Measurements from ENCODE around the gene NUFIP2.
"Not testable (repeated sequence)": the region's sequence is repeated elsewhere in the genome, so short reads cannot be mapped to it uniquely, and the experiment has no call there.

NUFIP2 gene

GRCh38 chr17:29238133-29238850 lies 55.7 kb downstream of the NUFIP2 start:
- peak; percentile 47 for DNase-seq (ENCODE audit: low spot score)

GRCh38 chr17:29237476-29238132 lies 56.3 kb downstream of the NUFIP2 start:
- peak; percentile 49 for DNase-seq (ENCODE audit: low spot score)

- DNase-seq (ENCODE audit: low spot score): no peak
Measured at GRCh38 chr17:29235904-29236303, 58.0 kb downstream of the NUFIP2 start.

- not testable (repeated sequence) for DNase-seq (ENCODE audit: low spot score)
Measured at GRCh38 chr17:29234972-29235371, 59.0 kb downstream of the NUFIP2 start.

GRCh38 chr17:29233301-29233700 lies 60.6 kb downstream of the NUFIP2 start:
- no peak for DNase-seq (ENCODE audit: low spot score)

- DNase-seq (ENCODE audit: low spot score): no peak
Measured at GRCh38 chr17:29225396-29225795, 68.6 kb downstream of the NUFIP2 start.

- not testable (repeated sequence) for DNase-seq (ENCODE audit: low spot score)
Measured at GRCh38 chr17:29221338-29221737, 72.6 kb downstream of the NUFIP2 start.

GRCh38 chr17:29219378-29220047 lies 74.4 kb downstream of the NUFIP2 start:
- DNase-seq (ENCODE audit: low spot score): peak; percentile 89

- DNase-seq (ENCODE audit: low spot score): no peak
Measured at GRCh38 chr17:29216856-29217255, 77.1 kb downstream of the NUFIP2 start.

- no peak for DNase-seq (ENCODE audit: low spot score)
Measured at GRCh38 chr17:29216181-29216580, 77.8 kb downstream of the NUFIP2 start.

- DNase-seq (ENCODE audit: low spot score): no peak
Measured at GRCh38 chr17:29215717-29216116, 78.2 kb downstream of the NUFIP2 start.

GRCh38 chr17:29215174-29215573 lies 78.8 kb downstream of the NUFIP2 start:
- no peak for DNase-seq (ENCODE audit: low spot score)

GRCh38 chr17:29214215-29215146 lies 79.5 kb downstream of the NUFIP2 start:
- DNase-seq (ENCODE audit: low spot score): no peak

- DNase-seq (ENCODE audit: low spot score): peak; percentile 76
Measured at GRCh38 chr17:29212681-29213121, 81.2 kb downstream of the NUFIP2 start.

GRCh38 chr17:29212094-29212631 lies 81.8 kb downstream of the NUFIP2 start:
- DNase-seq (ENCODE audit: low spot score): no peak

- DNase-seq (ENCODE audit: low spot score): peak; percentile 36
Measured at GRCh38 chr17:29210879-29211278, 83.1 kb downstream of the NUFIP2 start.

- no peak for DNase-seq (ENCODE audit: low spot score)
Measured at GRCh38 chr17:29209073-29209472, 84.9 kb downstream of the NUFIP2 start.

- no peak for DNase-seq (ENCODE audit: low spot score)
Measured at GRCh38 chr17:29207975-29208374, 86.0 kb downstream of the NUFIP2 start.

All from AG20443 (cell line).